SU-DHL-6 (cell line): ENCODE data around the gene CYFIP2.

ENCODE experiments used
- H2AFZ ChIP-seq: fragments of 200-600 bp; sonication (generic); 2 replicates; pipeline ENCODE4 v1.6.1; 2014; ENCODE audit warnings: low read depth, mild to moderate bottlenecking, moderate library complexity, mixed read lengths, antibody characterized with exemption, low read length; ENCODE audit not compliant: severe bottlenecking
- H3F3A ChIP-seq: fragments of 200-600 bp; shearing (Covaris generic); 2 replicates; pipeline ENCODE4 v1.6.0; 2016; ENCODE audit warnings: antibody characterized with exemption, mild to moderate bottlenecking; ENCODE audit not compliant: insufficient read depth
- H3K27ac ChIP-seq: fragments of 200-600 bp; sonication (generic); 2 replicates; pipeline ENCODE4 v1.5.1; 2016; ENCODE audit warnings: low read depth, mild to moderate bottlenecking, low read length, moderate library complexity, mixed read lengths
- H3K27me3 ChIP-seq: fragments of 200-600 bp; sonication (generic), shearing (Covaris generic); 2 replicates; pipeline ENCODE4 v1.6.0; 2014; ENCODE audit warnings: mild to moderate bottlenecking, low read length
- H3K36me3 ChIP-seq: fragments of 200-600 bp; sonication (generic); 2 replicates; pipeline ENCODE4 v1.6.1; 2014; ENCODE audit warnings: mild to moderate bottlenecking, low read length, mixed read lengths
- H3K4me2 ChIP-seq: fragments of 300-600, 200-600 bp; shearing (Covaris generic), sonication (generic); 2 replicates; pipeline ENCODE4 v1.6.0; 2014; ENCODE audit warnings: low read length, low read depth, mild to moderate bottlenecking; ENCODE audit not compliant: poor library complexity, severe bottlenecking
- H3K4me3 ChIP-seq: fragments of 200-600 bp; sonication (generic); 2 replicates; pipeline ENCODE4 v1.5.1; 2014; ENCODE audit warnings: antibody characterized with exemption, low read length, mild to moderate bottlenecking, mixed read lengths; ENCODE audit not compliant: insufficient read depth, poor library complexity, severe bottlenecking
- H3K79me2 ChIP-seq: fragments of 200-600 bp; sonication (generic); 2 replicates; pipeline ENCODE4 v1.6.1; 2014; ENCODE audit warnings: mild to moderate bottlenecking, low read length, moderate library complexity; ENCODE audit not compliant: insufficient read depth
- H3K9ac ChIP-seq: fragments of 200-600 bp; sonication (generic); 2 replicates; pipeline ENCODE4 v1.7.0; 2014; ENCODE audit warnings: mild to moderate bottlenecking, low read length
- H3K9me2 ChIP-seq: fragments of 200-600 bp; sonication (generic); replicated peaks from 2 replicates; pipeline ENCODE4 v1.6.1; 2014; ENCODE audit warnings: low read length; ENCODE audit not compliant: insufficient read depth
- H3K9me3 ChIP-seq: fragments of 200-600 bp; sonication (generic); 2 replicates; pipeline ENCODE4 v1.6.1; 2014; ENCODE audit warnings: low read length, mixed read lengths; ENCODE audit not compliant: insufficient read depth
- H4K20me1 ChIP-seq: fragments of 200-600 bp; sonication (generic); 2 replicates; pipeline ENCODE4 v1.6.1; 2014; ENCODE audit warnings: low read depth, mild to moderate bottlenecking, antibody characterized with exemption, low read length, moderate library complexity, mixed read lengths
- CTCF ChIP-seq: fragments of 200-600 bp; sonication (generic); IDR thresholded peaks from one replicate; pipeline ENCODE4 v1.5.1; 2017; ENCODE audit warnings: antibody characterized with exemption, mild to moderate bottlenecking, low read length, moderate library complexity; ENCODE audit not compliant: insufficient read depth, poor library complexity, severe bottlenecking
- EZH2phosphoT487 ChIP-seq: fragments of 200-600 bp; sonication (generic), shearing (Covaris generic); conservative IDR thresholded peaks from 2 replicates; pipeline ENCODE4 v1.6.1; 2018; ENCODE audit warnings: mild to moderate bottlenecking, antibody characterized with exemption, low read length, moderate library complexity, mixed read lengths

Gene CYFIP2

GRCh38 chr5:157351802-157352092 lies 85.8 kb downstream of the CYFIP2 start:
- H4K20me1 ChIP-seq, result no peaks in the 10 kb centered on the region
- no peak for TF ChIP-seq CTCF
- no peak for TF ChIP-seq EZH2phosphoT487
- no peaks in the 10 kb centered on the region for H3K27me3 ChIP-seq
- H3K4me2 ChIP-seq, result no peak overlapping the region
- H3F3A ChIP-seq, result no peaks in the 10 kb centered on the region
- no peak overlapping the region for H3K4me3 ChIP-seq
- H3K27ac ChIP-seq, result no peak overlapping the region
- no peaks in the 10 kb centered on the region for H3K79me2 ChIP-seq
- no peaks in the 10 kb centered on the region for H3K9me2 ChIP-seq
- H3K9me3 ChIP-seq, result no peaks in the 10 kb centered on the region
- no peak overlapping the region for H3K9ac ChIP-seq
- no peak overlapping the region for H2AFZ ChIP-seq
- peaks cover 3% of the 10 kb centered on the region; the same call in 1 of the 2 replicates for H3K36me3 ChIP-seq

- Histone ChIP-seq H2AFZ (no peak overlapping the region), H3K4me2 (no peak overlapping the region), H3K9me3 (no peaks in the 10 kb centered on the region), H3F3A (no peaks in the 10 kb centered on the region), H3K9me2 (no peaks in the 10 kb centered on the region), H3K9ac (no peak overlapping the region), H4K20me1 (no peaks in the 10 kb centered on the region), H3K27me3 (no peaks in the 10 kb centered on the region), H3K79me2 (no peaks in the 10 kb centered on the region), H3K27ac (no peak overlapping the region), H3K4me3 (no peak overlapping the region), H3K36me3 (peaks cover 3% of the 10 kb centered on the region; the same call in 1 of the 2 replicates)
- TF ChIP-seq CTCF (no peak), EZH2phosphoT487 (no peak)
Observed at GRCh38 chr5:157352756-157353340, 86.9 kb downstream of the CYFIP2 start.

- Histone ChIP-seq H3K4me3 (no peak overlapping the region), H4K20me1 (no peaks in the 10 kb centered on the region), H2AFZ (no peak overlapping the region), H3K27me3 (no peaks in the 10 kb centered on the region), H3F3A (no peaks in the 10 kb centered on the region), H3K9me2 (no peaks in the 10 kb centered on the region), H3K36me3 (peaks cover 8% of the 10 kb centered on the region; the same call in 1 of the 2 replicates), H3K79me2 (no peaks in the 10 kb centered on the region), H3K27ac (no peak overlapping the region), H3K4me2 (no peak overlapping the region), H3K9me3 (no peaks in the 10 kb centered on the region), H3K9ac (no peak overlapping the region)
- TF ChIP-seq CTCF, result no peak
- no peak for TF ChIP-seq EZH2phosphoT487
Observed at GRCh38 chr5:157354800-157355199, 88.9 kb downstream of the CYFIP2 start.
